ENCODE data around the gene RARA.
"Not testable (repeated sequence)": the region's sequence is repeated elsewhere in the genome, so short reads cannot be mapped to it uniquely, and the experiment has no call there.

Gene RARA

GRCh38 chr17:40299159-40299757, 9.7 kb upstream of the RARA start:
- not testable (repeated sequence) for DNase-seq

- no peak for DNase-seq
These were observed 7.7 kb upstream of the RARA start for GRCh38 chr17:40301315-40301714.

GRCh38 chr17:40303009-40303657, 5.8 kb upstream of the RARA start:
- peak; percentile 55 for DNase-seq

- DNase-seq = peak; percentile 61
These were observed 5.0 kb upstream of the RARA start for GRCh38 chr17:40303708-40304551.

- DNase-seq = not testable (repeated sequence)
These were observed 4.5 kb upstream of the RARA start for GRCh38 chr17:40304552-40304863.

GRCh38 chr17:40304866-40305265, 4.1 kb upstream of the RARA start:
- not testable (repeated sequence) for DNase-seq

- no peak for DNase-seq
These were observed 2.6 kb upstream of the RARA start for GRCh38 chr17:40306395-40306794.

GRCh38 chr17:40307001-40307730, 1.8 kb upstream of the RARA start:
- DNase-seq = peak; percentile 74

- DNase-seq = no peak
These were observed 1.2 kb upstream of the RARA start for GRCh38 chr17:40307740-40308239.

- no peak for DNase-seq
These were observed 1.1 kb downstream of the RARA start for GRCh38 chr17:40309949-40310510.

GRCh38 chr17:40310882-40311391, 2.0 kb downstream of the RARA start:
- DNase-seq = no peak

GRCh38 chr17:40311575-40311974, 2.6 kb downstream of the RARA start:
- peak; percentile 14 for DNase-seq

GRCh38 chr17:40312131-40312731, 3.3 kb downstream of the RARA start:
- no peak for DNase-seq

- no peak for DNase-seq
These were observed 4.1 kb downstream of the RARA start for GRCh38 chr17:40312893-40313667.

- no peak for DNase-seq
These were observed 4.9 kb downstream of the RARA start for GRCh38 chr17:40313668-40314583.

- peak; percentile 62 for DNase-seq
These were observed 5.6 kb downstream of the RARA start for GRCh38 chr17:40314584-40314956.

- no peak for DNase-seq
These were observed 6.2 kb downstream of the RARA start for GRCh38 chr17:40315206-40315605.

GRCh38 chr17:40315678-40316570, 6.9 kb downstream of the RARA start:
- DNase-seq = no peak

Measured in NCI-H446 treated with DMSO at 0.1 percent for 48 hours (cell line).